OCI-LY1 (cell line): Measurements from ENCODE around the gene RAB22A.

Source experiments
- CTCF ChIP-seq: fragments of 200-600 bp; sonication (generic), shearing (Covaris generic); IDR thresholded peaks from 2 replicates; pipeline ENCODE4 v1.5.1; 2017; ENCODE audit warnings: mild to moderate bottlenecking, antibody characterized with exemption, low read length, moderate library complexity, mixed read lengths
- EZH2 ChIP-seq: fragments of 200-600 bp; sonication (generic), shearing (Covaris generic); IDR thresholded peaks from 2 replicates; pipeline ENCODE4 v1.8.0; 2017; ENCODE audit warnings: borderline replicate concordance, mixed run types, mild to moderate bottlenecking, antibody characterized with exemption, low read length, moderate library complexity, mixed read lengths

DNA sequence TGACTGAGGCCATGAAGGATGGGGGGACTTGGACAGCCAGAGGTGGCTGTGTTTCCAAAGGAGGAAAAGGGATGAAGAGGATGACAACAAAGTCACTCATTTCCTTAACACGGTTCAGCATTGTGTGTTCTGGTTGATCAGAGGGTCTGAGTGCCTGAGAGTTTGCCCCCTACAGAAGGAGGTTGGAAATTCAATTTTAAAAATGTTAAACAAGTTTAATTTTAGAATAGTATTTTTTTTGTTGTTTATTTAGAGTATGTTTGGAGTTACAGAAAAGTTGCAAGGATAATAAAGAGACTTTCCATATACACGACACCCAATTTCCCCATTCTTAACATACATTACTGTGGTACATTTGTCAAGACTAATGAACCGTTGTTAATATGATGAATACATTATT, 69.2 kb downstream of the RAB22A start:
- TF ChIP-seq CTCF (peak; percentile 28; the same call in 1 of the 2 replicates), EZH2 (no peak)
